Testis (tissue), 3 donors: Measurements from ENCODE around the gene CTCF. TPM values are rescaled to one million over a fixed set of nuclear protein-coding genes. Genes with fewer than 3 reads are reported as not detected.

Experiments
- DNase-seq: peaks from one replicate; pipeline ENCODE4 v3.0.0-alpha.2; 2019
- H3K27ac ChIP-seq, 2 donors: fragments of 200-600 bp; sonication (generic); one replicate each; pipeline ENCODE4 v1.5.1; 2019
- H3K27me3 ChIP-seq: fragments of 200-600 bp; sonication (generic); one replicate; pipeline ENCODE4 v1.5.1; 2019
- H3K36me3 ChIP-seq: fragments of 200-600 bp; sonication (generic); one replicate; pipeline ENCODE4 v1.5.1; 2017; ENCODE audit warnings: low read depth; ENCODE audit errors: missing control alignments
- H3K4me1 ChIP-seq: fragments of 200-600 bp; sonication (generic); one replicate; pipeline ENCODE4 v1.5.1; 2019
- H3K4me3 ChIP-seq, 2 donors: fragments of 200-600 bp; sonication (generic); one replicate each; pipeline ENCODE4 v1.5.1; 2017 to 2019
- H3K9me3 ChIP-seq: fragments of 200-600 bp; sonication (generic); one replicate; pipeline ENCODE4 v1.5.1; 2017
- POLR2A ChIP-seq: fragments of 450-650 bp; IDR thresholded peaks from one replicate; pipeline ENCODE4 v1.6.1; 2017; ENCODE audit warnings: antibody characterized with exemption, mild to moderate bottlenecking, moderate library complexity
- WGBS, 2 donors: methylation state at CpG; one replicate each; pipeline ENCODE4 v1.1.5; 2018; 5-methylcytosine and 5-hydroxymethylcytosine counted together
- intact Hi-C: fragments of 100-400 bp; cut with DNase I; formaldehyde crosslinking; loops from one replicate; pipeline ENCODE4 v1.15.1; 2023; ENCODE audit warnings: low total_unique reads
- polyA plus RNA-seq: library from polyadenylated mRNA; stranded (reverse); fragments of 350-450 nt; fragmentation: Illumina TruSeq; extraction: RNeasy Lipid Tissue Mini Kit (QIAGEN cat#74804); gene quantifications from one replicate; pipeline ENCODE4 v1.2.3, GENCODE V29; 2014; ENCODE audit warnings: low read depth, low replicate concordance; ENCODE audit not compliant: insufficient read depth
- total RNA-seq, 2 donors: library from RNA; depleted of rRNA; stranded (reverse); fragments of >200 nt; gene quantifications; one replicate each; pipeline ENCODE4 v1.2.3, GENCODE V29; 2016
- TF ChIP-seq, protein P1 (sequence below), 3 experiments: fragments of 450-650 bp in 2 of 3; fragments of 200-600 bp in 1 of 3; sonication (generic) in 1 of 3; IDR thresholded peaks; one replicate each; pipeline ENCODE4 v1.5.1; 2016 to 2019; ENCODE audit warnings: antibody characterized with exemption in 3 of 3, mild to moderate bottlenecking in 2 of 3, moderate library complexity in 1 of 3

CTCF gene
- total and polyA plus RNA-seq, 3 donors from 2014 or later = 25.9 to 47.0 (median 45.5) TPM

DNA sequence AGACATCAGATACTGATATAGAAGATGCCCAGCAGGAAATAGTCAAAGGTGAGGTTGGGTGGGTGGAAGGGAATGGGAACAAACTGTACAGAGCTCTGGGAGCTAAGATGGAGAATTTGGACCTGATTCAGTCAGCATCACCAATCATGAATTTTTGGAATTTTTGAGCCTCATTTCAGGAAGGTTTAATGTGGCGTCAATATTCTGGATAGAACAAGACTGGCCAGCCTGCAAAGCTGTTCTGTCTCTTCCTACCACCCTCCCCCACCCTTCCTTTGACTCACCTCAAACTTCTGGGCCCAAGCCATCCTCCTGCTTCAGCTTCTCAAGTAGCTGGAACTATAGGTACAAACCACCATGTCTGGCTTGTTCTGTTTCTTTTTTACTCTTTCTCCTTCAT lies 32.6 kb downstream of the CTCF start:
- WGBS, 2 donors = 23 to 35% methylated on average over 1 of the region's 1 CpG
- Histone ChIP-seq H3K4me1 (peaks cover 22% of the 10 kb centered on the region), H3K9me3 (no peaks in the 10 kb centered on the region), H3K36me3 (no peaks in the 10 kb centered on the region), H3K27me3 (no peaks in the 10 kb centered on the region), H3K4me3 (no peak overlapping the region), H3K27ac (no peak overlapping the region)
- peak; percentile 19 for DNase-seq
- intact Hi-C loops = no loop called here
- TF ChIP-seq, protein P1, sequence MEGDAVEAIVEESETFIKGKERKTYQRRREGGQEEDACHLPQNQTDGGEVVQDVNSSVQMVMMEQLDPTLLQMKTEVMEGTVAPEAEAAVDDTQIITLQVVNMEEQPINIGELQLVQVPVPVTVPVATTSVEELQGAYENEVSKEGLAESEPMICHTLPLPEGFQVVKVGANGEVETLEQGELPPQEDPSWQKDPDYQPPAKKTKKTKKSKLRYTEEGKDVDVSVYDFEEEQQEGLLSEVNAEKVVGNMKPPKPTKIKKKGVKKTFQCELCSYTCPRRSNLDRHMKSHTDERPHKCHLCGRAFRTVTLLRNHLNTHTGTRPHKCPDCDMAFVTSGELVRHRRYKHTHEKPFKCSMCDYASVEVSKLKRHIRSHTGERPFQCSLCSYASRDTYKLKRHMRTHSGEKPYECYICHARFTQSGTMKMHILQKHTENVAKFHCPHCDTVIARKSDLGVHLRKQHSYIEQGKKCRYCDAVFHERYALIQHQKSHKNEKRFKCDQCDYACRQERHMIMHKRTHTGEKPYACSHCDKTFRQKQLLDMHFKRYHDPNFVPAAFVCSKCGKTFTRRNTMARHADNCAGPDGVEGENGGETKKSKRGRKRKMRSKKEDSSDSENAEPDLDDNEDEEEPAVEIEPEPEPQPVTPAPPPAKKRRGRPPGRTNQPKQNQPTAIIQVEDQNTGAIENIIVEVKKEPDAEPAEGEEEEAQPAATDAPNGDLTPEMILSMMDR (IDR thresholded peaks at IDR 0.05) = no peak
- TF ChIP-seq POLR2A = no peak

DNA sequence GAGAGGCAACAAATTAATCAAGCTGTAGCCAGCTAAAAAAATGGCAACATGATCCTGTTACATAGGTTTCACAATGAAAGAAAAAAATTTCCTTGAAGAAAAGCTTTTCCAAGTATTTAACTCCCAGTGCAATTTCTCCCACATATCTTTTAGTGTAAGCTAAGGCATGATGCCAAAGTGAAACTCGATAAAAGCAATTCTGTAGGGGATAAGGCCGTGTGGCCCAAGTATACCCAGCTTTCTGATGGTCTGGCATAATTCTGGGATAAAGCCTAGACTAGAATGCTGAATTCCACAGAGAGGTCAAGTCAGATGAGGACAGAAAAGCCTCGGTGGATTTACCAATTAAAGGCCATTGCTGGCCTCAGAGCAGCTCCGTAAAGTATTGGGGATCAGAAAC lies 36.2 kb downstream of the CTCF start:
- TF ChIP-seq POLR2A = no peak
- TF ChIP-seq, protein P1 (IDR thresholded peaks at IDR 0.05) = no peak
- no peaks in the 10 kb centered on the region for H3K36me3 ChIP-seq
- intact Hi-C loops = no loop called here
- 46 to 52% methylated on average over 4 of the region's 4 CpGs for WGBS, 2 donors
- DNase-seq = no peak
- H3K27ac ChIP-seq = peak overlapping the region in 1 of 2 donors; percentile 16
- H3K9me3 ChIP-seq = no peaks in the 10 kb centered on the region
- peaks cover 22% of the 10 kb centered on the region for H3K4me1 ChIP-seq
- no peaks in the 10 kb centered on the region for H3K27me3 ChIP-seq
- no peak overlapping the region for H3K4me3 ChIP-seq

DNA sequence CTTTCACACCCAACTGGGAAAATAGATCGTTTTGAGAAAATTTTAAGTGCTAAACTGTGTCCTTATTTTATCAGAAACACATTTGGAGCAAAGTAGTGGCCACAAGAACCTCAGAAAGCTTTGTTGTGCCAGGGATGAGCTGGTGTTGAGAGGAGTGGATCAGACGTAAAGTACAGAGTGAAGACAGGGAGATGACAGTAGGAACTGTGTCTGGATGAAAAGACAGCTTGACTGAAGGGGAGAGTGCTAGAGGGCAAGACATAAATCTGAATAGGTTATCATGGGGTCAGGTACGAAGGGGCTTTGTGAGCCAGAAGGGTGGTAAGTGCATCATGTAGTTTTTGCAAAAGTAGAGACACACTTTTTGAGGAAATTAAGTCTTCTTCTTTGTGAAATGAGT lies 43.3 kb downstream of the CTCF start:
- TF ChIP-seq, protein P1 (IDR thresholded peaks at IDR 0.05) = no peak
- no peak for TF ChIP-seq POLR2A
- Histone ChIP-seq H3K27ac (no peak overlapping the region), H3K27me3 (no peaks in the 10 kb centered on the region), H3K4me1 (peaks cover 17% of the 10 kb centered on the region), H3K9me3 (no peaks in the 10 kb centered on the region), H3K36me3 (no peaks in the 10 kb centered on the region), H3K4me3 (no peak overlapping the region)
- intact Hi-C loops = no loop called here
- DNase-seq = no peak
- 57 to 67% methylated on average over 3 of the region's 3 CpGs for WGBS, 2 donors

DNA sequence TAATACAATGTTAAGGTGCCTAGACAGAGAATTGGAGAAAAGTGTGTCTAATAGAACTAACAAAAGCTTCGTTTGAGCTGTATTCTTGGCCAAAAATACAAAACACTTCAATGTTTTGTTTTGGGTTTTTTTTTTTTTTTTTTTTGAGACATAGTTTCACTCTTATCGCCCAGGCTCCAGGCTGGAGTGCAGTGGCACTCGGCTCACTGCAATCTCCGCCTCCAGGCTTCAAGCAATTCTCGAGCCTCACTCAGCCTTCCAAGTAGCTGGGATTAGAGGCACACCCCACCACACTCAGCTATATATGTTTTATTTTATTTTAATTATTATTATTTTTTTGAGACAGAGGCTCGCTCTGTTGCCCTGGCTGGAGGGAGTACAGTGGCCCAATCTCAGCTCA lies 44.3 kb downstream of the CTCF start:
- Histone ChIP-seq H3K27me3 (no peaks in the 10 kb centered on the region), H3K36me3 (no peaks in the 10 kb centered on the region), H3K27ac (peak overlapping the region in 1 of 2 donors; percentile 21), H3K4me1 (peaks cover 17% of the 10 kb centered on the region), H3K9me3 (no peaks in the 10 kb centered on the region), H3K4me3 (no peak overlapping the region)
- intact Hi-C loops = no loop called here
- WGBS, 2 donors = 28 to 67% methylated on average over 6 of the region's 6 CpGs
- TF ChIP-seq, protein P1 (IDR thresholded peaks at IDR 0.05) = no peak
- no peak for TF ChIP-seq POLR2A
- peak; percentile 77 for DNase-seq

DNA sequence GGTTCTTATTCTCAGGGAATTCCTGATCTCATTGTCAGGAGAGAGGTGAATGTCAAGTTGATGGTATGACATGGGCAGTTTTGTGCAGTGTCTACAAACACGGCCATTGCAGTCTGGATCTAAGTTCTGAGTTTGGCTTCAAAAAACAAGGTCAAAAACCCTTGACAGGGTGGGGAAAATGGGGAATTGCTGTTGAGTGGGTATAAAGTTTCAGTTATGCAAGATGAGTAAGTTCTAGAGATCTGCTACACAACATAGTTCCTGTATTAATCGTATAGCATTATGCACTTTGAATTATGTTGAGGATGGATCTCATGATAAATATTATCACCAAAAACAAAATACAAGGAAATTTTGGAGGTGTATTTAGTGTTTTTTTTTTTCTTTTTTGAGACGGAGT lies 46.0 kb downstream of the CTCF start:
- Histone ChIP-seq H3K27me3 (no peaks in the 10 kb centered on the region), H3K4me1 (peaks cover 17% of the 10 kb centered on the region), H3K4me3 (no peak overlapping the region), H3K36me3 (no peaks in the 10 kb centered on the region), H3K9me3 (no peaks in the 10 kb centered on the region), H3K27ac (no peak overlapping the region)
- no peak for TF ChIP-seq POLR2A
- TF ChIP-seq, protein P1 (IDR thresholded peaks at IDR 0.05) = no peak
- no peak for DNase-seq
- intact Hi-C loops = no loop called here
- 94% methylated on average over 3 of the region's 3 CpGs for WGBS, 2 donors
